Body of pancreas (tissue), 4 donors: ENCODE results near the gene TMBIM1. TPM values are rescaled to one million over a fixed set of nuclear protein-coding genes. Genes with fewer than 3 reads are reported as not detected.
"Not testable (repeated sequence)": the region's sequence is repeated elsewhere in the genome, so short reads cannot be mapped to it uniquely, and the experiment has no call there.

Source experiments
- ATAC-seq: fragments of 150-250 bp; one replicate; pipeline ENCODE4 v1.9.1; 2016
- DNase-seq, 4 donors: peaks; one replicate each; pipeline ENCODE4 v3.0.0-alpha.2; 2019
- H3K27ac ChIP-seq, 4 donors: fragments of 200-600 bp; sonication (generic); 1 replicate in 3 of 4; 2 replicates in 1 of 4; pipeline versions ENCODE4 v1.5.1 to v1.6.1; 2016 to 2019; ENCODE audit warnings: mild to moderate bottlenecking in 1 of 4, mixed read lengths in 1 of 4, moderate library complexity in 1 of 4
- H3K27me3 ChIP-seq, 2 donors: fragments of 200-600 bp; sonication (generic); one replicate each; pipeline ENCODE4 v1.6.0; 2016; ENCODE audit warnings: mild to moderate bottlenecking in 1 of 2
- H3K36me3 ChIP-seq, 2 donors: fragments of 200-600 bp; sonication (generic); replicated peaks in 1 of 2; 2 replicates each; pipeline ENCODE4 v1.5.1; 2016; ENCODE audit warnings: low read depth in 2 of 2; ENCODE audit not compliant: insufficient read depth in 1 of 2
- H3K4me1 ChIP-seq: fragments of 200-600 bp; sonication (generic); one replicate; pipeline ENCODE4 v1.6.0; 2016
- H3K4me3 ChIP-seq, 2 donors: fragments of 200-600 bp; sonication (generic); 1 replicate in 1 of 2; 2 replicates in 1 of 2; pipeline ENCODE4 v1.5.1; 2016 to 2019
- H3K9me3 ChIP-seq, 3 donors: fragments of 200-600 bp; sonication (generic); 1 replicate in 2 of 3; 2 replicates in 1 of 3; pipeline ENCODE4 v1.5.1; 2016
- CTCF ChIP-seq, 7 experiments: fragments of 450-650 bp in 4 of 7; fragments of 200-600 bp in 3 of 7; sonication (generic) in 3 of 7; IDR thresholded peaks; one replicate each; pipeline ENCODE4 v1.5.1; 2016 to 2019; ENCODE audit warnings: antibody characterized with exemption in 7 of 7
- POLR2A ChIP-seq, 3 donors: fragments of 450-650 bp; IDR thresholded peaks; one replicate each; pipeline ENCODE4 v1.6.1; 2016; ENCODE audit warnings: antibody characterized with exemption in 3 of 3, mild to moderate bottlenecking in 2 of 3
- WGBS, 2 donors: methylation state at CpG; one replicate each; pipeline ENCODE4 v1.1.5; 2017; 5-methylcytosine and 5-hydroxymethylcytosine counted together
- intact Hi-C: fragments of 100-400 bp; cut with DNase I; formaldehyde crosslinking; loops from one replicate; pipeline ENCODE4 v1.15.1; 2023
- total RNA-seq, 2 donors: library from RNA; depleted of rRNA; stranded (reverse); fragments of >200 nt; gene quantifications; one replicate each; pipeline ENCODE4 v1.1.0, GENCODE V29; 2016

Gene TMBIM1
- total RNA-seq, 2 donors from 2014 or later: 125 to 148 TPM

- intact Hi-C loops: no loop called here
- H3K4me3 ChIP-seq: no peak overlapping the region
Observed at GRCh38 chr2:218317835-218318234, 25.5 kb upstream of the TMBIM1 start.

DNA sequence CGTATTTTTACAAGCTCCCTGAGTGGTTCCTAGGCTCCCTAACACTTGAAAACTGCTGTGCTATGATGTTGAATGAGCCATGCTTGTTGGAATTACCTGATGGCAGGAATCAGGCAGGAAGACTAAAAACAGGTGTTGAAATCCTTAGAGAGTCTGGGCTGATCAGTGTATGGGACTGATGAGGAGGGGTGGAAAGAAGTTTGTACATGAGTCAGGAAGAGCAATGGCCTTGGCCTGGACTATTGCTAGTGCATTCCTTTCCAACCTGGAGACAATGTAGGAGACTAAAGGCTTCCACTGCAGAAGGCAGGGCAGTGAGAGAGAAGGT lies 25.0 kb upstream of the TMBIM1 start:
- peaks cover 16% of the 10 kb centered on the region for H3K4me1 ChIP-seq
- ATAC-seq (no peak), DNase-seq (no peak)
- no peaks in the 10 kb centered on the region for H3K9me3 ChIP-seq
- H3K27ac ChIP-seq: no peak overlapping the region
- TF ChIP-seq POLR2A (IDR thresholded peaks at IDR 0.05) (no peak), CTCF (IDR thresholded peaks at IDR 0.05) (no peak)
- no peak overlapping the region for H3K4me3 ChIP-seq
- no peaks in the 10 kb centered on the region for H3K27me3 ChIP-seq
- intact Hi-C loops: no loop called here
- 64 to 100% methylated on average over 1 of the region's 1 CpG for WGBS, 2 donors
- no peaks in the 10 kb centered on the region for H3K36me3 ChIP-seq

More at GRCh38 chr2:218317835-218318234, 25.5 kb upstream of the TMBIM1 start:
- no peak for ATAC-seq
- Histone ChIP-seq H3K4me1 (peaks cover 15% of the 10 kb centered on the region), H3K9me3 (no peaks in the 10 kb centered on the region), H3K27ac (no peak overlapping the region), H3K36me3 (no peaks in the 10 kb centered on the region), H3K27me3 (no peaks in the 10 kb centered on the region)
- no peak for DNase-seq
- no peak for TF ChIP-seq POLR2A (IDR thresholded peaks at IDR 0.05)
- TF ChIP-seq CTCF (IDR thresholded peaks at IDR 0.05): no peak
- 82 to 87% methylated on average over 4 of the region's 4 CpGs for WGBS, 2 donors

DNA sequence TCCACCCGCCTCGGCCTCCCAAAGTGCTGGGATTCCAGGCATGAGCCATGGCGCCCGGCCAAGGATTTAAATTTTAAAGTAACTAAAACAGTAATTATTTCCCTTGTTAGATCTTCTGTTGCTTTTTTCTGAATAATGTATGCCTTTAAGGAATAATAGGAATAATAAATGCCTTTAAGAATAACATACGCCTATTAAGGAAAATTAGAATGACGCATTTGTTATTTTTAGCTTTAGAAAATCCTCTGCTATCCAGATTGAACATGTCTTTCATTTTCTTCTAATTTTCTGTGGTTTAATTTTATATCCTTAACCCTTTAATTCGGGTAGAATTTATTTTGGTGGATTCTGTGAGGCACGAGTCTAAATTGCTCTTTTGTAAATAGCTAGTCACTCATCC lies 23.1 kb upstream of the TMBIM1 start:
- DNase-seq: no peak
- no peaks in the 10 kb centered on the region for H3K9me3 ChIP-seq
- H3K4me3 ChIP-seq: no peak overlapping the region
- 77 to 79% methylated on average over 8 of the region's 8 CpGs for WGBS, 2 donors
- no peak for ATAC-seq
- peaks cover 30% of the 10 kb centered on the region for H3K4me1 ChIP-seq
- H3K27me3 ChIP-seq: no peaks in the 10 kb centered on the region
- TF ChIP-seq POLR2A (IDR thresholded peaks at IDR 0.05): no peak
- no peak for TF ChIP-seq CTCF (IDR thresholded peaks at IDR 0.05)
- no peak overlapping the region for H3K27ac ChIP-seq
- intact Hi-C loops: no loop called here
- H3K36me3 ChIP-seq: no peaks in the 10 kb centered on the region

DNA sequence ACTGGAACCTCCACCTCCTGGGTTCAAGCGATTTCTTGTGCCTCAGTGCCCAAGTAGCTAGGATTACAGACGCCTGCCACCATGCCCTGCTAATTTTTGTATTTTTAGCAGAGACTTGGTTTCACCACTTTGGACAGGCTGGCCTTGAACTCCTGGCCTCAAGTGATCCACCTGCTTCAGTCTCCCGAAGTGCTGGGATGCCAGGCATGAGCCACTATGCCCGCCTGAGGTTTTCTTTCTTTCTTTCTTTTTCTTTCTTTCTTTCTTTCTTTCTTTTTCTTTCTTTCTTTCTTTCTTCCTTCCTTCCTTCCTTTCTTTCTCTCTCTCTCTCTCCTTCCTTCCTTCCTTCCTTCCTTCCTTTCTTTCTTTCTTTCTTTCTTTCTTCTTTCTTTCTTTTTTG lies 22.5 kb upstream of the TMBIM1 start:
- H3K9me3 ChIP-seq, H3K27me3 ChIP-seq, H3K4me3 ChIP-seq, DNase-seq, H3K36me3 ChIP-seq, ATAC-seq, intact Hi-C loops: not testable (repeated sequence)
- H3K27ac ChIP-seq: peak overlapping the region in 1 of 4 donors; percentile 78
- peaks cover 30% of the 10 kb centered on the region for H3K4me1 ChIP-seq
- WGBS, 2 donors: 73 to 87% methylated on average over 4 of the region's 4 CpGs

GRCh38 chr2:218313356-218313755 lies 21.1 kb upstream of the TMBIM1 start:
- TF ChIP-seq CTCF (IDR thresholded peaks at IDR 0.05): no peak
- no peak for TF ChIP-seq POLR2A (IDR thresholded peaks at IDR 0.05)
- WGBS, 2 donors: 50 to 58% methylated on average over 1 of the region's 1 CpG
- no peak for ATAC-seq
- Histone ChIP-seq H3K4me3 (no peak overlapping the region), H3K27ac (peak overlapping the region in 3 of 4 donors; percentile 52 to 78 (median 53)), H3K9me3 (no peaks in the 10 kb centered on the region), H3K27me3 (no peaks in the 10 kb centered on the region), H3K4me1 (peaks cover 30% of the 10 kb centered on the region), H3K36me3 (no peaks in the 10 kb centered on the region)
- intact Hi-C loops: no loop called here
- no peak for DNase-seq
